ENCODE measurements around the gene DVL1.
"Not testable (repeated sequence)": the region's sequence is repeated elsewhere in the genome, so short reads cannot be mapped to it uniquely, and the experiment has no call there.

The DVL1 gene

GRCh38 chr1:1349256-1350012 is at the start of gene DVL1:
Gene DVL1 (minus strand): TSS chr1:1349418. CDS start chr1:1349065, 353 bp downstream.
- DNase-seq (ENCODE audit: low spot score): peak; percentile 80

- peak; percentile 26 for DNase-seq (ENCODE audit: low spot score)
Observed at GRCh38 chr1:1398677-1399186, 49.5 kb upstream of the DVL1 start.

- peak; percentile 35 for DNase-seq (ENCODE audit: low spot score)
Observed at GRCh38 chr1:1397839-1398523, 48.8 kb upstream of the DVL1 start.

GRCh38 chr1:1395166-1395565 is 45.9 kb upstream of the DVL1 start:
- DNase-seq (ENCODE audit: low spot score): no peak

- DNase-seq (ENCODE audit: low spot score): no peak
Observed at GRCh38 chr1:1394116-1394515, 44.9 kb upstream of the DVL1 start.

- DNase-seq (ENCODE audit: low spot score): no peak
Observed at GRCh38 chr1:1393428-1393827, 44.2 kb upstream of the DVL1 start.

GRCh38 chr1:1393014-1393413 is 43.8 kb upstream of the DVL1 start:
- no peak for DNase-seq (ENCODE audit: low spot score)

GRCh38 chr1:1391225-1391624 is 42.0 kb upstream of the DVL1 start:
- DNase-seq (ENCODE audit: low spot score): no peak

- no peak for DNase-seq (ENCODE audit: low spot score)
Observed at GRCh38 chr1:1390675-1391074, 41.5 kb upstream of the DVL1 start.

- DNase-seq (ENCODE audit: low spot score): no peak
Observed at GRCh38 chr1:1388078-1388472, 38.9 kb upstream of the DVL1 start.

- no peak for DNase-seq (ENCODE audit: low spot score)
Observed at GRCh38 chr1:1387098-1388077, 38.2 kb upstream of the DVL1 start.

- DNase-seq (ENCODE audit: low spot score): no peak
Observed at GRCh38 chr1:1385931-1386330, 36.7 kb upstream of the DVL1 start.

- not testable (repeated sequence) for DNase-seq (ENCODE audit: low spot score)
Observed at GRCh38 chr1:1385339-1385738, 36.1 kb upstream of the DVL1 start.

GRCh38 chr1:1381294-1381693 is 32.1 kb upstream of the DVL1 start:
- DNase-seq (ENCODE audit: low spot score): no peak

GRCh38 chr1:1380860-1381259 is 31.6 kb upstream of the DVL1 start:
- no peak for DNase-seq (ENCODE audit: low spot score)

- no peak for DNase-seq (ENCODE audit: low spot score)
Observed at GRCh38 chr1:1377540-1378205, 28.5 kb upstream of the DVL1 start.

GRCh38 chr1:1376551-1377226 is 27.5 kb upstream of the DVL1 start:
- DNase-seq (ENCODE audit: low spot score): no peak

GRCh38 chr1:1374929-1375662 is 25.9 kb upstream of the DVL1 start, which contains the start of gene AURKAIP1:
Gene AURKAIP1 (minus strand): TSS chr1:1375207. CDS start chr1:1374756, 451 bp downstream.
- peak; percentile 99 for DNase-seq (ENCODE audit: low spot score)

GRCh38 chr1:1374589-1374928 is 25.3 kb upstream of the DVL1 start:
- DNase-seq (ENCODE audit: low spot score): no peak
